GM12878 (cell line): ENCODE data around the gene YTHDF1. TPM values are rescaled to one million over a fixed set of nuclear protein-coding genes. Genes with fewer than 3 reads are reported as not detected.

Experiments
- ATAC-seq: fragments of 200-7000 bp; cut with Tn5 transposase; 3 replicates; pipeline ENCODE4 v1.9.1; 2020; ENCODE audit warnings: mild to moderate bottlenecking, moderate library complexity
- BruUV-seq: library from RNA; stranded (reverse); fragments of 400-500 nt; replicated peaks from 2 replicates; lab custom pipeline; 2021; lab: Mats Ljungman, UMichigan
- CTCF ChIA-PET: fragments of 300-600 bp; sonication (Branson Sonifier 250); formaldehyde crosslinking; extraction: SDS; loops from one replicate; lab custom pipeline; 2021; ENCODE audit warnings: inconsistent platforms; lab: Yijun Ruan, JAX
- POLR2A ChIA-PET: fragments of 350-600 bp; formaldehyde crosslinking; extraction: SDS; loops from one replicate; lab custom pipeline; 2021; ENCODE audit warnings: inconsistent platforms; lab: Charles Lee
- RAD21 ChIA-PET: fragments of 300-600 bp; sonication (Branson Sonifier 250); formaldehyde crosslinking; loops from one replicate; lab custom pipeline; 2023; ENCODE audit warnings: antibody characterized with exemption; ENCODE audit not compliant: unreplicated experiment; lab: Charles Lee
- SMC1A ChIA-PET: fragments of 300-600 bp; sonication (Branson Sonifier 250); formaldehyde crosslinking; loops from one replicate; lab custom pipeline; 2023; ENCODE audit not compliant: unreplicated experiment, uncharacterized antibody; lab: Charles Lee
- DNase-seq: peaks from one replicate; pipeline ENCODE4 v3.0.0-alpha.2; 2011; ENCODE audit warnings: low read depth, low spot score
- FAIRE-seq: peaks from 3 replicates; lab custom pipeline; 2011; peaks lifted over from hg19 to GRCh38; lab: Jason Lieb, UNC
- H2AFZ ChIP-seq: 2 replicates; pipeline ENCODE4 v1.6.0; 2011; ENCODE audit warnings: low read depth, low read length, control low read depth; ENCODE audit not compliant: control insufficient read depth
- H3K27ac ChIP-seq: 2 replicates; pipeline ENCODE4 v1.5.1; 2011; ENCODE audit warnings: control low read depth; ENCODE audit not compliant: control insufficient read depth, insufficient read depth
- H3K27me3 ChIP-seq, 2 experiments: replicated peaks in 1 of 2; 2 replicates each; pipeline versions ENCODE4 v1.6.0 to v1.6.1; 2011; ENCODE audit warnings: low read length in 1 of 2; ENCODE audit not compliant: control insufficient read depth in 2 of 2, insufficient read depth in 2 of 2
- H3K36me3 ChIP-seq, 2 experiments: 2 replicates each; pipeline ENCODE4 v1.5.1; 2011; ENCODE audit warnings: low read length in 1 of 2; ENCODE audit not compliant: control insufficient read depth in 2 of 2, insufficient read depth in 2 of 2
- H3K4me1 ChIP-seq: 2 replicates; pipeline ENCODE4 v1.6.1; 2011; ENCODE audit warnings: mild to moderate bottlenecking, low read length, moderate library complexity, mixed read lengths; ENCODE audit not compliant: control insufficient read depth, insufficient read depth
- H3K4me2 ChIP-seq: 2 replicates; pipeline ENCODE4 v1.6.0; 2011; ENCODE audit warnings: control low read depth; ENCODE audit not compliant: control insufficient read depth, insufficient read depth
- H3K4me3 ChIP-seq: fragments of 200-600 bp; sonication (generic); 2 replicates; pipeline ENCODE4 v1.5.1; 2016
- H3K79me2 ChIP-seq: 2 replicates; pipeline ENCODE4 v1.6.0; 2011; ENCODE audit warnings: low read length; ENCODE audit not compliant: control insufficient read depth, insufficient read depth
- H3K9ac ChIP-seq: 2 replicates; pipeline ENCODE4 v1.8.0; 2011; ENCODE audit warnings: low read length, control low read depth, mixed read lengths; ENCODE audit not compliant: control insufficient read depth, insufficient read depth
- H3K9me3 ChIP-seq: replicated peaks from 3 replicates; pipeline ENCODE4 v1.5.1; 2011; ENCODE audit warnings: mild to moderate bottlenecking, low read length; ENCODE audit not compliant: control insufficient read depth, insufficient read depth
- H4K20me1 ChIP-seq: 2 replicates; pipeline ENCODE4 v1.6.0; 2011; ENCODE audit not compliant: control insufficient read depth, insufficient read depth
- BACH1 ChIP-seq: fragments of 450-650 bp; IDR thresholded peaks from 2 replicates; pipeline ENCODE4 v1.6.1; 2017; ENCODE audit warnings: mild to moderate bottlenecking, borderline replicate concordance
- CUX1 ChIP-seq: IDR thresholded peaks from 2 replicates; pipeline ENCODE4 v1.6.1; 2012; ENCODE audit warnings: improper control_type of control experiment, low read depth, low read length; ENCODE audit not compliant: insufficient replicate concordance
- IRF3 ChIP-seq: fragments of 450-650 bp; IDR thresholded peaks from 2 replicates; pipeline ENCODE4 v1.6.1; 2014; ENCODE audit warnings: mild to moderate bottlenecking
- KAT2A ChIP-seq: conservative IDR thresholded peaks from 2 replicates; pipeline ENCODE4 v1.6.1; 2011; ENCODE audit warnings: low read depth, low read length; ENCODE audit not compliant: control insufficient read depth
- RAD51 ChIP-seq: fragments of 450-650 bp; IDR thresholded peaks from 2 replicates; pipeline ENCODE4 v1.6.1; 2016; ENCODE audit warnings: moderate library complexity, mild to moderate bottlenecking, inconsistent platforms
- SMAD1 ChIP-seq: fragments of 450-650 bp; IDR thresholded peaks from 2 replicates; pipeline ENCODE4 v1.6.1; 2018; ENCODE audit warnings: mild to moderate bottlenecking, low read depth; ENCODE audit not compliant: partially characterized antibody
- SUPT20H ChIP-seq: IDR thresholded peaks from 2 replicates; pipeline ENCODE4 v1.6.1; 2011; ENCODE audit warnings: low read depth, mild to moderate bottlenecking, low read length, moderate library complexity, borderline replicate concordance; ENCODE audit not compliant: control insufficient read depth
- ZBED1 ChIP-seq: IDR thresholded peaks from 2 replicates; pipeline ENCODE4 v1.6.1; 2016; ENCODE audit warnings: borderline replicate concordance
- ZBTB4 ChIP-seq: fragments of 450-650 bp; formaldehyde crosslinking; IDR thresholded peaks from 2 replicates; pipeline ENCODE4 v1.4.0; 2022; ENCODE audit warnings: mild to moderate bottlenecking, moderate library complexity
- ZSCAN29 ChIP-seq: fragments of 450-650 bp; IDR thresholded peaks from 2 replicates; pipeline ENCODE4 v1.6.1; 2017; ENCODE audit warnings: mild to moderate bottlenecking, moderate library complexity
- WGBS: methylation state at CpG from one replicate; pipeline ENCODE4 v1.1.6; 2016; ENCODE audit warnings: low lambda C conversion rate; ENCODE audit not compliant: insufficient replicate concordance, insufficient coverage; ENCODE audit errors: missing lambda C conversion rate; 5-methylcytosine and 5-hydroxymethylcytosine counted together
- in situ Hi-C: fragments of 300-500 bp; cut with MboI; formaldehyde crosslinking; loops from 9 replicates; pipeline ENCODE4 v1.14.3; 2018; ENCODE audit warnings: mixed read lengths
- intact Hi-C: fragments of 100-400 bp; cut with micrococcal nuclease; formaldehyde crosslinking; loops from one replicate; pipeline ENCODE4 v1.14.2; 2022; ENCODE audit not compliant: unreplicated experiment
- polyA plus RNA-seq, 11 experiments: library from polyadenylated mRNA; depleted of rRNA in 4 of 11; unstranded in 6 of 11; stranded (reverse) in 5 of 11; fragments of >200 nt; fragmentation: Nextera tagmentation in 4 of 11; fragmentation: Illumina TruSeq in 1 of 11; extraction: Ambion mirVana in 4 of 11; extraction: Trizol in 1 of 11; gene quantifications; 1 replicate in 1 of 11; 2 replicates in 10 of 11; pipeline versions ENCODE4 v1.2.1 to v1.2.3, GENCODE V29; 2011 to 2016; ENCODE audit warnings: inconsistent platforms in 2 of 11, missing spikeins in 2 of 11, low read depth in 1 of 11
- total RNA-seq, 4 experiments: library from RNA; depleted of rRNA in 3 of 4; stranded (reverse); fragments of >200 nt in 3 of 4; fragmentation: Illumina TruSeq in 1 of 4; extraction: Trizol in 1 of 4; gene quantifications; 2 replicates each; pipeline versions ENCODE4 v1.2.1 to v1.2.3, GENCODE V29; 2013 to 2021

YTHDF1 gene
- total and polyA plus RNA-seq, 10 of the 15 experiments (the other 5 are each of a cell fraction or from before 2014, with no cell fraction given), result 4.6 to 37.8 (median 20.5) TPM

- TF ChIP-seq IRF3 (no peak), RAD51 (no peak), BACH1 (no peak)
- TF ChIP-seq, all 136 proteins: peak for 0
Observed at GRCh38 chr20:63257629-63258028, 41.7 kb upstream of the YTHDF1 start (continued).

GRCh38 chr20:63256954-63257353 is 41.0 kb upstream of the YTHDF1 start:
- ChIA-PET SMC1A (no interaction called here), CTCF (no interaction called here), RAD21 (no interaction called here), POLR2A (no interaction called here)
- no peak overlapping the region for H3K4me2 ChIP-seq
- no peaks in the 10 kb centered on the region for H3K4me1 ChIP-seq
- no peak overlapping the region for H2AFZ ChIP-seq
- in situ Hi-C loops, result no loop called here
- no peak overlapping the region for H3K4me3 ChIP-seq
- intact Hi-C loops, result no loop called here
- no peaks in the 10 kb centered on the region for H4K20me1 ChIP-seq
- H3K79me2 ChIP-seq, result no peaks in the 10 kb centered on the region
- H3K27ac ChIP-seq, result no peak overlapping the region
- DNase-seq, result no peak
- no peaks in the 10 kb centered on the region for H3K36me3 ChIP-seq
- 25% methylated on average over 4 of the region's 4 CpGs for WGBS
- peaks cover 0 to 15% of the 10 kb centered on the region in 2 experiments for H3K27me3 ChIP-seq
- no peaks in the 10 kb centered on the region for H3K9me3 ChIP-seq
- no peak overlapping the region for H3K9ac ChIP-seq
- no TSS peak for BruUV-seq
- FAIRE-seq, result no peak
- ATAC-seq, result no peak
- no peak for TF ChIP-seq ZBED1
- TF ChIP-seq ZBTB4 (CRISPR knock-in tag), result no peak
- no peak for TF ChIP-seq SUPT20H
- no peak for TF ChIP-seq KAT2A
- TF ChIP-seq SMAD1, result no peak
- no peak for TF ChIP-seq CUX1
- no peak for TF ChIP-seq ZSCAN29
